HG02981 (cell line): Measurements from ENCODE around the gene PRKAR1B.

Experiments used
- ATAC-seq: cut with Tn5 transposase; IDR thresholded peaks from one replicate; pipeline ENCODE4 v1.9.1; 2021; ENCODE audit warnings: mild to moderate bottlenecking, moderate library complexity; ENCODE audit not compliant: unreplicated experiment

The PRKAR1B gene

DNA sequence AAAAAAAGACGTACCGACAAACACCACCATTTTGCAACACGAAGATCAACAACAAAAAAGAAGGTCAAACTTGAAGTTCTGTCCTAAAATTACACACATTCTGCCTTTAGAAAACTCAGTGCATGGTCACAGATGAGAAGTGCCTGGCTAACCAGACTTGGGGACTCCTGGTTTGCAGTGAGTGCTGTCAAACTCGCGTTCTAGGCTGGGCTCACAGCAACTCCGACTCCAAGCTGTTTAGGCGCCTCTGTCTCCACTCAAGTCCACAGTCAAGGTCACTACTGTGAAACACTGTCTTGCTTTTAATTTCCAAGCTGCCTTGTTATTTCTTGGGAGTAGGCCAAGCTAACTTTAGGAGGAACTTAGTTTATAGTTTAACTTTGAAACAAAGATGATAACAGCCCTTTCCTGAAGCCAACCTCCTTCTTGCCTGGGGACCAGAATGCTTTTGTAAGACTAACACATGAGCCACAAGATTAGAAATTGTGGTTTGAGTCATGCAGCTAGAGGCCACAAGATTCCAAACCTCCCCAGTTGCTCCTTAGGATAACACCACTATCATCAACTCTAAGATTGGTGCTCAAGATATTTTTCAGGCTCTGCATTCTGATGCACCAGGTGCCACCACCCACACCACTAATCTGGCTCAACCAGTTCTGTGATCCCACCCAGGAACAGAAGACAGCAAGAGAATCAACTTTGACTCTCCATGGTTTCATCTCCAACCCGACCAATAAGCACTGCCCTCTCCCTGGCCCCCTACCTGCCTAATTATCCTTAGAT is 1.7 kb downstream of the PRKAR1B start:
- no peak for ATAC-seq

DNA sequence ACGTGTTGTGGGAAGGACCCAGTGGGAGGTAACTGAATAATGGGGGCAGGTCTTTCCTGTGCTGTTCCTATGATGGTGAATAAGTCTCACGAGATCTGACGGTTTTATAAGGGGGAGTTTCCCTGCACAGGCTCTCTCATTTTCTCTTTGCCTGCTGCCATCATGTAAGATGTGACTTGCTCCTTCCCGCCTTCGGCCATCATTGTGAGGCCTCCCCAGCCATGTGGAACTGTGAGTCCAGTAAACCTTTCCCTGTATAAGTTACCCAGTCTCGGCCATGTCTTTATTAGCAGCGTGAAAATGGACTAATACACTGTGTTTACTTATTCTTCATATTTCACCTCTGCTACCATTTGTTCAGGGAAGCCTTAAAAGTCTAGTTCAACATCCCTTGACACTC is 2.8 kb downstream of the PRKAR1B start:
- no peak for ATAC-seq

DNA sequence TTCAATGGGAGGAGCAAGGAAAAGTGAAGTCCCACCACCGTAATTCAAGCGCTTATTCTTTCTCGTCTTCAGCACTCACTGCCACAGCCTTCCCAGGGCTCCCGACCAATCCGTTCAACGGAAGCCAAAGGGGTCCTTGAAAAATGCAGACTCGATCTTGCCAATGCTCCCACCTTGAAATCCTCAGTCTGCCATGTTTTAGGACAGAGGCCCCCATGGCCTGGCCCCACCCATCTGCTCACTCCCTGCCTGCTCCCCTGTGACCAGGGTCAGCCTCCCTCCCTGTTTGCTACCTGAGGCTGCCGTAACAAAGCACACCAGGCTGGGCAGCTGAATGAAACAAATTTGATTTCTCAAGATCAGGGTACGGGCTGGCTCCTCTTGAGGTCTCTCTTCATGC is 3.5 kb downstream of the PRKAR1B start:
- no peak for ATAC-seq

DNA sequence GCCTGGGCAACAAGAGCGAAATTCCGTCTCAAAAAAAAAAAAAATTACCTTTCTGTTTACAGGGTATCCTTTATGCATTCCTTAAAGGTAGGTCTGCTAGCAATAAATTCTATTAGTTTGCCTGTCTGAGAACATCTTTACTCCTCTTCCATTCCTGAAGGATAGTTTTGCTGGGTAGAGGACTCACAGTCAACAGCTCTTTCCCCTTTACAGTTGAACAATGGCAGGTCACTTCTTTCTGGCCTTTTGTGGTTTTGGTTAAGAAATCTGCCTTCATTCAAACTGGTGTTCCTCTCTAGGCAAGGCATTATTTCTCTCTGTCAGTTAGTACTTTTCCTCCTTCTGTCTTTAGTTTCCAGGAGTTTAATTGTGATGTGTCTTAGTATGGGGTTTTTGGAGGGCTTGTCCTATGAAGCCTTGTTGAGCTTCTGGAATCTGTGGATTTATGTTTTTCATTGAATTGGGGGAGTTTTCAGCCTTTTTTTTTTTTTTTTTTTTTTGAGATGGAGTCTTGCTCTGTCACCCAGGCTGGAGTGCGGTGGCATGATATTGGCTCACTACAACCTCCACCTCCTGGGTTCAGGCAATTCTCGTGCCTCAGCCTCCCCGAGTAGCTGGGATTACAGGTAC is 5.3 kb downstream of the PRKAR1B start:
- no peak for ATAC-seq

DNA sequence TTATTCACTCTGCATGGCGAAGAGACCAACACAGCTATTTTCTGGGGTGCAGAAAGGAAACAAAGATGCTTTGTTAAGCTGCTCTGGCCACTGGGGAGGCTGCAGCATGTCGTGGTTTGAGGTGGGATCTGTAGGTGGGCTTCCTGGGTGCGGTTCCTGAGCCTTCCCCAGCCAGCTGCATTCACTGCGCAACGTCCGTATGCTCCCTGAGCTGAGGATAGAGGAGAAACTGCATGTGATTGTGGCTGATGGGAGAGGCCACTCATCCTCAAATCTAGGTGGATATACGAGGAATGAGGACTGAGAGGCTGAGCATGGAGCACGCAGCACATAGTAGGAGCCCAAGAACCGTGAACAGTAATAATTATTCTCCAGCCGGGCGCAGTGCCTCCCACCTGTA is 10.4 kb downstream of the PRKAR1B start:
- no peak for ATAC-seq

DNA sequence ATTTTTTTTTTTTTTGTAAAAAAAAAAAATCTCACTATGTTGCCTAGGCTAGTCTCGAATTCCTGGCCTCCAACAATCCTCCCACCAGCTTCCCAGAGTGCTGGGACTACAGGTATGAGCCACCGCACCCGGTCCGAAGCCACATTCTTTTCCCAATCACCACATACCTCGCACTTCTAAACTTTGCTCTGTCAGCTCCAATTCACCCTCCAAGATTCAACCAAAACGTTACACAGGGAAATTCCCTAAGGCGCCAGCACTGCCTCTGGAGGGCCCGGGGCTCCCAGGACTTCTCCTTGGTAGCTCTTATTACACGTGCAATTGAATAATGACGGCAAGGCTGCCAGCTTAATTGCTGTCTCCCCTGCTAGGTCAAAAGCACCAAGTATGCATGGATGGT is 10.9 kb downstream of the PRKAR1B start:
- no peak for ATAC-seq

DNA sequence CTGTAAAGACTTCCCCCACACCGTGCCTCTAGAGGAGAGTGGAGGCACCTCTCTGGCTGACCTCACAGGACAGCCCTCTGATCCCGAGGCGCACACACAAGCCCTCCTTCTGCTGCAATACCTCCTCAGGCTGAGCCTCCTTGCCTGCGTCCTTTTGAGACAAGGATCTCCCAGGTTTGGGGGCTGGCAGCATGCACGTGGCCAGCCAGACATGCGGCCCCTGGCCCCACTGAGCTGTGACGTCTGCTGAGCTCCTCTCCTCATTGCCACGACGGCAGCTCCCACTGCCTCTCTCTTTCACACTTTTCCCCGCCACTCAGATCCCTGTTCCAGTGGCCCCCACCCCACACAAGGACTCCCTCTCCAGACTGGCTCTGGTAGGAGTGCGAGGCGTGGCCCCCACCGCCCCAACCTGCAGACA is 12.8 kb downstream of the PRKAR1B start:
- no peak for ATAC-seq

DNA sequence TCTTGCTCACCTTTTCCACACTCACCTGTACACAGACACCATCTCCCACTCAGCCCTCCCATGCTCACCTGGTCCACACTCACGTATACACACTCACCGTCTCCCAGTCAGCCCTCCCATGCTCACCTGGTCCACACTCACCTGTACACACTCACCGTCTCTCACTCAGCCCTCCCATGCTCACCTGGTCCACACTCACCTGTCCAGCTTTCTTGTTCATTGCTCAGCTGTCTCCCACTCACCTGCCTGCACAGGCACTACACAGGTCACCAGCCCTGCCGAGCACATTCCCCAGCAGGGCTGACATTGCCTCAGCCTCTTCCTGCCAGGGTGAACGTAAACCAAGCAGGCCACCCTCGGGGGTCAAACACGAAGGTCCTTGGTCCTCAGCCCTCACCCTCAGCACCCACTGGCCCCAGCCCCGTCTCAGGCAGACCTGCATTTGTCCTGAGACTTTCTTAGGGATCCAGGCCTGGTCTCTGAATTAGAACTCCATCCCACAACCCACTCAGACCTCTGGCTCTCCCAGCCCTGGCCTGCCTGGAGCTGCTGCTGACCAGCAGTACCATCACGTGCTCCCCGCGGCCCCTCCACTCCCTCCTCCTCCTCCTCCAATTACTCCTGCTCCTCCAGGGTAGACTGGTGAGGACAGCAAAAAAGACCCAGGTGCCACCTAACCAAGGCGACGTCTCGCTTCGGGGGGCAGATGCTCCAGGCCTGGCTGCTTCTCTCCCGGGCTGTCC is 13.4 kb downstream of the PRKAR1B start:
- ATAC-seq = no peak

DNA sequence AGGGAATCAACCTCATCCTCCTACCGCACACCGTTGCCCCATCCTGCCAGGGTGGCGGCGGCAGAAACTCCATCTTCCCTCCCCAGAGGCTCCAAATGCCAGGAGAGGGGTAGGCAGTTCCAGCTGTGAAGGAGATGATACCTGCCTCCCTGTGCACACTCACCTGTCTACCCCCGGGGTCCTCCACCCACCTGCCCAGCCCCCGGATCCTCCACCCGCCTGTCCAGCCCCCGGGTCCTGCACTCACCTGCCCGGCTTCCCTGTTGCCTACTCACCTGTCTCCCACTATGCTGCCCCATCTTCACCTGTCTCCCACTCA is 14.0 kb downstream of the PRKAR1B start:
- no peak for ATAC-seq

DNA sequence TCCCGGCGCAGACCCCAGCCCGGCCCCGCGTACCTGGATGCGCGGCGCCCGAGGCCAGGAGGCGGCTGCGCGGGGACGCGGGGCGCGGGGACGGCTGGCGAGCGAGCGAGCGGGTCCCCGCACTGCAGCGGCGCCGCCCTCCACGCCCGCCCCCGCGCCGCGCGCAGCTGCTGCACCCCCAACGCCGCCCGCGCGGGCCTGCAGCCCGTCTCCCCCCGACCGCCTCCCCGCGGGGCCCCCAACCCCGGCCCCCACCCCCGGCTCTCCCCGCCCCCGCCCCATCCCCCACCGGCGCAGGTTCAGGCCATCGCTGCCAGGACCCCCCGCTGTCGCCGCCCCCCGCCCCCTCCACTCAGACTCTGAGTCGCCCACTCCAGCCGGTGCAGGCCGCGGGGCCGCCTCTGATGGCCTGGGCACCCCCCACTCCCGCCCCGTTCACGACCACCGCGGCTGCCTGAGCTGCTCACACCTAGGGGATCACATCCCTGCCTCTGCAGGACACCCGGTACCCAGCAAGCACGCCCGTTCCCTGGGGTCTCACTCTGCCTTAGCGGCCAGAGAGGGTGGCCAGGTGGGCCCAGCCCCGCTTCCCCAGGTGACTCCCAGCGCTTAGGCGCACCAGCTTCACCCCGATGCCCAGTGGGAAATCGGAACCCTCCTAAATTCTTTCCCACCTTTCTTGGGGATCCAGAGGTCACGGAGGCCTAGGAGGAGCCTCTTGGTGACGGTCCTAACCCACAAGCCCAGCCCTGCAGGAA is 14.5 kb downstream of the PRKAR1B start:
- ATAC-seq = no peak

DNA sequence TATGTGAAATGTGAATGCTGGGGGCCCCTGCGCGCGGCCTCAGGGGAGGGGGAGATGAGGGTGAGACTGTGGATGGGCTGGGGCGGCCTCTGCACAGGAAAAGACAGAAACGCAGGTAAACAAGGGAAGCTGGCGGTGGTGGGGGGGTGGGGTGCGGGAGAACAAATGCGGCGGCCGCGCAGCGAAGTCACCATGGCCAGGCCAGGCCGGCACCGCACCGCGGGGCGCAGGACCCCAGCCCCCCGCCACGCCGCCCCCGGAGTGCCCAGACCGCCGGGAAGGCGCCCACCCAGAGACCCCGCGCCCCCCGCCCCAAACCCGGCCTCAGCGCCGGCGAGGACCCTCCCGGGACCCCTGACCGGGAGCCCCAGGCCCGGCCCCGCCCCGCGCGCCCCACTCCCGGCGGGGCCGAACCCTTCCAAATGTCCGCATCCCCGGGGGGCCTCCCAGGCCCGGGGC is 15.1 kb downstream of the PRKAR1B start:
- ATAC-seq = no peak

DNA sequence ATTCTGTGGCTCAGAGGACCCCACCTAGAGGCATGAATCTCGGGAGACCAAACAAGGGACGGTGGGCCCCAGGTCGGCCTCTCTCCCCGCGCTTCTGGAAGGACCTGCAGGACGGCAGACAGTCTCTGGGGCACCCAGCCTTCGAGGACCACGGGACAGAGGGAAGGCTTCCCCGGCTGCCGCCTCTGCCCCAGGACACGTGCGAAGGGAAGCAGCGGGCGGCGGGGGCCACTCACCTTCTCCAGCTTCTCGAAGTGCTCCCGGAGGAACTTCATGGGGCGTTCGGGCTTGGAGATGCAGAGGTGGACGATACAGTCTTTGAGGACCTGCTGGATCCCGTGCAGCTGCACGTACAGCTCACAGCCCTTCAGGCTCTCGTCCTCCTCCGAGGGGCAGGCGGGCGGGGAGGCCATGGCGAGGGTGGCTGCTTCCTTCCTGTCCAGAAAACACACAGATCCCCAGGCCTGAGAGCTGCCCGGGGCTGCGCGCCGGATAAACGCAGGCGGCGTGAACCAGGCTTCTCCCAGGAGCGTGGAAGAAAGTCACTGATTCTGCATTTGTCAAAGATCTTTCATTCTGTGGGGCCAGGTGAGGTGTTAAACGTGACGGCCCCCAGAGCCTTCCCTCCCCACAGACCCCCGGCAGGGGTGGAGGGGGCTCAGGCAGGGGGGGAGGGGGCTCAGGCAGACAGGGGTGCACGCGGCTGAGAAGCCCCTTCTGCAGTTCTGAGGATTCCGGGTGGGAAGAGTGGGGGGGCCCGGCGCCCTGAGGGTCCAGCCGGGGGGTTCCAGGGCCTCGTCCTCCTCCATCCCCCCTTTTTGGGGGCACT is 15.8 kb downstream of the PRKAR1B start:
- ATAC-seq = no peak

DNA sequence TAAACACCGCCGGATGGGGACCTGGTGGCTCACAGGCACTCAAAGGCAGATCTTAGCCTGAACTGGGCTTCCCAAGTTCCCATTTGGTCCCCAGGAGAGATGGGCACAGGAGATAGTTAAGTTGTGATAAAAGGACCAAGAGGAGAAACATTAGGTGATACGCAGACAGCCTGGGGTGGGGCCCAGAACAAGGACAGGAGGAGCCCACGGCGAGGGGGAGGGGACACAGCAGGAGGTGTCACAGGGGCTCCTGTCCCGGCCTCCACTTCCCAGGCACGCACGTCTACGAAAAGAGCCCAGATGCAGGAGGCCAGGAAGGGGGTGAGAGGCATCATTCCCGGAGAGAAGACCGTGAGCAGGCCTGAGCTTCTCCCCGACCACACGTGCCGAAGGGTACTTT is 16.9 kb downstream of the PRKAR1B start:
- no peak for ATAC-seq

DNA sequence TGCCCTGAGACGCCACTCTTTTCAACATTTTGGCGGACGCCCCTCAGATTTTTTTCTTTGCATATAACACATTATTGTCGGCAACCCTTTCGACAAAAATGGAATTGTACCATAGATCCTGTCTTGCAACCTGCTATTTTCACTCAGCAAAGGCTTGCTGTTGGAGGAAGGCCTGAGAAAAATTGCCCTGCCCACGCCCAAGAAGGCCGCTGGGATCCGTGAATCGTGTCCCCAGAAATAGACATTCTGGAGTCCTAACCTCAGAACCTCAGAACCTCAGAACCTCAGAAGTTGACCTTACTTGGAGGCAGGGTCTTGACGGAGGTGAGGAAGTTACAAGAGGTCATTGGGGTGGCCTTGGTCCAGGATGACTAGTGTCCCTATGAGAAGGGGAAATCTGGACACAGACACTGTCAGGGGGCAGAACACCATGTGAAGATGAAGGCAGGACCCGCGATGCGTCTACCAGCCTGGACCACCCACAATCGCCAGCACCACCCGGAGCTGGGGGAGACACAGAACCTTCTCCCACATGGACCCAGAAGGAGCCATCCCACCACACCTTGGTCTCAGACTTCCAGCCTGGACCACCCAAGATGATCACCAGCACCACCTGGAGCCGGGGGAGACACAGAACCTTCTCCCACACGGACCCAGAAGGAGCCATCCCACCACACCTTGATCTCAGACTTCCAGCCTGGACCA is 19.6 kb downstream of the PRKAR1B start:
- no peak for ATAC-seq

DNA sequence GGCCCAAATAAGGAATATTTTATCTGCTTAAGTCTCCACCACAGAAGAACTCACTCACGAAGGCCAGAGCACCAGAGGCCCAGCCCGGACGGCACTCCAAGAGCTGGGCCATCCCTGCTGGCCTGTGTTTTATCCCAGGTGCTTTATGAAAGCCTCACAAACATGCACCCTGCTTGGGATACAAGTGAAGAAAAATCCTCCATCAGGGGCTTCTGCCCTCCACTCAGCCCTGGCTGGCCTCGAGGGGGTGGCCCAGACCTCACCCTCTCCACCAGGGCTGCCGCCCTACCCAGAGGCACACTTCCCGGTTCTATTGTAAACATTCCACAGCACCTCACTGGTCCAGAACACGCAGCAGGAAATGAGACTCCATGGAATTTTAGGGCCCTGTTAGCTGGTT is 20.4 kb downstream of the PRKAR1B start:
- no peak for ATAC-seq

DNA sequence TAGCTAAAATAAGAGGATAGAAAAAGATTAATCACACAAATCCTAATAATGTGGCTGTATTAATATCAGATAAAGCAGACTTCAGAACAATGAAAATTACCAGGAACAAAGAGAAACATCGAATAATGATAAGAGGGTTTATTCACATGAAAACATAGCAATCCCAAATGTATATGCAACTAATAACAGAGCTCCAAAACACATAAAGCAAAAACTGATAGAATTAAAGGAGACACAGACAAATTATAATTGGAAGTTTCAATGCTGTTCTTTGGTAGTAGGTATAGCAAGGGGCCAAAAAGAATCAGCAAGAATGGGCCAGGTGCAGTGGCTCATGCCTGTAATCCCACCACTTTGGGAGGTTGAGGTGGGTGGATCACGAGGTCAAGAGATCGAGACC is 24.0 kb downstream of the PRKAR1B start:
- ATAC-seq = no peak

DNA sequence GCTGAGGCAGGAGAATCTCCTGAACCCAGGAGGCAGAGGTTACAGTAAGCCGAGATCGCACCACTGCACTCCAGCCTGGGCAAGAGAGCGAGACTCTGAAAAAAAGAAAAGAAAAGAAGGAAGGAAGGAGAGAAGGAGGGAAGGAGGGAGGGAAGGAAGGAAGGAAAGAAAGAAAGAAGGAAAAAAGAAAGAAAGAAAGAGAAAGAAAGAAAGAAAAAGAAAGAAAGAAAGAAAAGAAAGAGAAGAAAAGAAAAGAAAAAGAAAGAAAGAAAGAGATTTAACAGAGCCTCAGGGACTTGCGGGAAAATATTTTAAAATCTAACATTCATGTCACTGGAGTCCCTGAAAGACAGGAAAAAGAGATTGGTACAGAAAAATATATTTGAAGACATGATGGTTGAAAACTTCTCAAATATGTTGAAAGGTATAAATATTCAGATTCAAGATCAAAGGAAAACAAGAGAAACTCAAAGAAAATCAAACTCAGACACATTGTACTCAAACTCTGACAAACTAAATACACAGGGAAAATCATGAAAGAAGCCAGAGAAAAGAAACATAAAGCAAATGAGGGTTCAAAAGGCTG is 25.9 kb downstream of the PRKAR1B start:
- ATAC-seq = no peak

DNA sequence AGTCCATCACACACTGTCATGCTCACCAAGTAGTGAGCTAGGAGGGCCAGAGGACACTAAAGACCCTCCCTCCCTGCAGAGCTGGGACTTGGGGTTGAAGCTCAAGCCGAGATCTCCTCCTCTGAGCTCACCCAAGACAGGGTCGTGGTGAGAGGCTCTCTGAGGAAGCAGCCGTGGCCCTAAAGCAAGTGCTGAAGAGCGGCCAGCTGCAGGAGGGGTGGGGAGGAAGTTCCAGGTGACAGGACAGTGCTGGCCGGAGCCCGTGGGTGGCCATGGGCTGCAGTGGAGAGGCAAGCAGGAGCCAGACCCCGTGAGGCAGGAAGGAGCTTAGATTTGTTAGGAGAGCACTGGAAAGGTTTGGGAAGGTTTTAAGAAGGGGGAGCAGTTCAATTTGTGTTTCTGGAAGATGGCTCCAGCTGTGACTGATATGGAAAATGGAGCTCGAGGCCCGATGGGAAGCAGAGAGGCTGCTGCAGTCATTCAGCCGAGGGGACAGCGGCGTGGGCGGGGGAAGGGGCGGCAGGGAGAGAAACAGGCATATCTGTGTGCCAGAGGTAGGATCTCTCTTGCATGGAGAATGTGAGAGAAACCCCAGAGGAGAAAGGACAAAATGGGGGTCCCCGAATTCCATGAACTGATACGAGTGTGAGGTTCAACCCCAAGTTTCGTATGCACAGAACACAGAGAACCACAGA is 27.5 kb downstream of the PRKAR1B start:
- no peak for ATAC-seq
